IMR-90 (cell line): Measurements from ENCODE around the gene FAM114A2.

ENCODE experiments used
- BHLHE40 ChIP-seq: fragments of 150-350 bp; IDR thresholded peaks from 2 replicates; pipeline ENCODE4 v1.6.1; 2016; ENCODE audit warnings: mild to moderate bottlenecking, low read depth, low read length
- MAZ ChIP-seq: IDR thresholded peaks from 2 replicates; pipeline ENCODE4 v1.6.1; 2012; ENCODE audit warnings: low read depth, mild to moderate bottlenecking, low read length, improper control_type of control experiment, moderate library complexity, borderline replicate concordance
- MXI1 ChIP-seq: IDR thresholded peaks from 2 replicates; pipeline ENCODE4 v1.6.1; 2012; ENCODE audit warnings: low read depth, mild to moderate bottlenecking, low read length, moderate library complexity, borderline replicate concordance
- POLR2A ChIP-seq: IDR thresholded peaks from 2 replicates; pipeline ENCODE4 v1.6.1; 2012; ENCODE audit warnings: mild to moderate bottlenecking, low read depth, low read length
- RFX5 ChIP-seq: IDR thresholded peaks from 2 replicates; pipeline ENCODE4 v1.8.0; 2012; ENCODE audit warnings: low read depth, mild to moderate bottlenecking, low read length, moderate library complexity
- TF ChIP-seq, protein P1 (sequence below): conservative IDR thresholded peaks from 2 replicates; pipeline ENCODE4 v1.5.1; 2012; ENCODE audit warnings: mild to moderate bottlenecking, low read depth, low read length, improper control_type of control experiment
- TF ChIP-seq, protein P2 (sequence below): fragments of 150-350 bp; IDR thresholded peaks from 2 replicates; pipeline ENCODE4 v1.6.1; 2017; ENCODE audit warnings: mild to moderate bottlenecking, antibody characterized with exemption, low read length, low read depth
- TF ChIP-seq, protein P3 (sequence below): fragments of 150-350 bp; IDR thresholded peaks from 2 replicates; pipeline ENCODE4 v1.6.1; 2016; ENCODE audit warnings: low read depth, mild to moderate bottlenecking, low read length, moderate library complexity, borderline replicate concordance

DNA sequence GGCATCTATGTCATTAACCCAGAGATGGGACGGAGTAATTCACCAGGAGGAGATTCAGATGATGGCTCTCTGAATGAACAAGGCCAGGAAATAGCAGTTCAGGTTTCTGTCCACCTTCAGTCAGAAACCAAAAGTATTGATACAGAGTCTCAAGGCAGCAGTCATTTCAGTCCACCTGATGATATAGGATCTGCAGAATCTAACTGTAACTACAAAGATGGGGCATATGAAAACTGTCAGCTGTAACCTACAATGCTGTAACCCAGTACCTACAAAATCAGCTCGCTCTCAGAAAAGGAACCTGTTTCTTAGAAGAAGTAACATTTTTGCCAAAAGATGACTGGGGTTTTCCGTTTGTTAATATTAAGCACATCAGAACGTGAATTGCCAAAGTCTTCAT, 14.8 kb upstream of the FAM114A2 start:
- TF ChIP-seq, protein P1, sequence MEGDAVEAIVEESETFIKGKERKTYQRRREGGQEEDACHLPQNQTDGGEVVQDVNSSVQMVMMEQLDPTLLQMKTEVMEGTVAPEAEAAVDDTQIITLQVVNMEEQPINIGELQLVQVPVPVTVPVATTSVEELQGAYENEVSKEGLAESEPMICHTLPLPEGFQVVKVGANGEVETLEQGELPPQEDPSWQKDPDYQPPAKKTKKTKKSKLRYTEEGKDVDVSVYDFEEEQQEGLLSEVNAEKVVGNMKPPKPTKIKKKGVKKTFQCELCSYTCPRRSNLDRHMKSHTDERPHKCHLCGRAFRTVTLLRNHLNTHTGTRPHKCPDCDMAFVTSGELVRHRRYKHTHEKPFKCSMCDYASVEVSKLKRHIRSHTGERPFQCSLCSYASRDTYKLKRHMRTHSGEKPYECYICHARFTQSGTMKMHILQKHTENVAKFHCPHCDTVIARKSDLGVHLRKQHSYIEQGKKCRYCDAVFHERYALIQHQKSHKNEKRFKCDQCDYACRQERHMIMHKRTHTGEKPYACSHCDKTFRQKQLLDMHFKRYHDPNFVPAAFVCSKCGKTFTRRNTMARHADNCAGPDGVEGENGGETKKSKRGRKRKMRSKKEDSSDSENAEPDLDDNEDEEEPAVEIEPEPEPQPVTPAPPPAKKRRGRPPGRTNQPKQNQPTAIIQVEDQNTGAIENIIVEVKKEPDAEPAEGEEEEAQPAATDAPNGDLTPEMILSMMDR, result no peak
- no peak for TF ChIP-seq POLR2A
- TF ChIP-seq MXI1, result no peak
- TF ChIP-seq, protein P2, sequence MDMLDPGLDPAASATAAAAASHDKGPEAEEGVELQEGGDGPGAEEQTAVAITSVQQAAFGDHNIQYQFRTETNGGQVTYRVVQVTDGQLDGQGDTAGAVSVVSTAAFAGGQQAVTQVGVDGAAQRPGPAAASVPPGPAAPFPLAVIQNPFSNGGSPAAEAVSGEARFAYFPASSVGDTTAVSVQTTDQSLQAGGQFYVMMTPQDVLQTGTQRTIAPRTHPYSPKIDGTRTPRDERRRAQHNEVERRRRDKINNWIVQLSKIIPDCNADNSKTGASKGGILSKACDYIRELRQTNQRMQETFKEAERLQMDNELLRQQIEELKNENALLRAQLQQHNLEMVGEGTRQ, result no peak
- no peak for TF ChIP-seq MAZ
- TF ChIP-seq, protein P3, sequence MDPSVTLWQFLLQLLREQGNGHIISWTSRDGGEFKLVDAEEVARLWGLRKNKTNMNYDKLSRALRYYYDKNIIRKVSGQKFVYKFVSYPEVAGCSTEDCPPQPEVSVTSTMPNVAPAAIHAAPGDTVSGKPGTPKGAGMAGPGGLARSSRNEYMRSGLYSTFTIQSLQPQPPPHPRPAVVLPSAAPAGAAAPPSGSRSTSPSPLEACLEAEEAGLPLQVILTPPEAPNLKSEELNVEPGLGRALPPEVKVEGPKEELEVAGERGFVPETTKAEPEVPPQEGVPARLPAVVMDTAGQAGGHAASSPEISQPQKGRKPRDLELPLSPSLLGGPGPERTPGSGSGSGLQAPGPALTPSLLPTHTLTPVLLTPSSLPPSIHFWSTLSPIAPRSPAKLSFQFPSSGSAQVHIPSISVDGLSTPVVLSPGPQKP, result no peak
- no peak for TF ChIP-seq RFX5
- TF ChIP-seq BHLHE40, result no peak
